ENCODE results near the gene STAT2.

- TF ChIP-seq CTCF (IDR thresholded peaks at IDR 0.05 in 4 of 5, conservative IDR thresholded peaks at IDR 0.05 in 1 of 5) (no peak), POLR2A (IDR thresholded peaks at IDR 0.05) (no peak)
Observed at GRCh38 chr12:56298828-56299227, 61.1 kb downstream of the STAT2 start.

Measured in gastrocnemius medialis (tissue), 4 donors.